ENCODE results near the gene SLC9A9. TPM values are rescaled to one million over a fixed set of nuclear protein-coding genes. Genes with fewer than 3 reads are reported as not detected.

Gene SLC9A9
- total RNA-seq, 2 experiments from 2014 or later: 12.2 TPM

DNA sequence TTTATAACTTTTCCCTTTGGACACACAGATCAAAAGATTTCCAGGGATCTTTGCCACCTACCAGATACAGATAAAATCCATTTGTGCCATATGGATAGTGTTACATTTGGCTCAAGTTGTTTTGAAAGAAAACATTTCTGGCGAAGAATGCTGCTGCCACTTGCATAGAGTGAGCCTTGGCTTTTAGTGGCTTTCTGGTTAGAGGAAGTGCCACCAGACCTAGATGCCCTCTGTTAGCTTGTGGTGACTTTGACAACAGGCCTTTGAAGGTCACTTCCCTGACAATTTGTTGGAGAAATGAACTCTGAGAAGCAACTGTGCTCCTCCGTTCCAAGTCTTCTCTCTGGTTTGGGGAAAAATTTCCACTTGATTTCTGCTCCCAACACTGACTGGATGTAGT is 570.7 kb downstream of the SLC9A9 start:
- intact Hi-C loops (cut with DNase I, micrococcal nuclease): no loop called here

DNA sequence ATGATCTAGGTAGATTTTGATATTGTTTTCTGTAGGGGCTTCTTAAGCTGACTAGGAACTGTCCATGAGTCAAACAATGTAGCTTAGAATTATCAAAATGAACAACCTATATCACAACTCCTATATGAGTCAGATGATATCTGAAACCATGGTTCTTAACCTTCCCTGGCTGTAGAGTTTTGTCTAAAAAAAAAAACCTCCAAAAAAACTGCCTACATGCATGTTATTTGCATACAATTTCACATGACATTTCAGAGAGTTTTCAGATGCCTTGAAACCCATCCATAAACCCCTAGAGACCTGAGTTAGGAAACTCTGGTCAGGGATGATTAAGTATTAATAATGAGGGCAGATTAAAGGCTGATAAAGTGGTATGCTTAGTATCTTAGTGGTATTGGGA is 571.7 kb downstream of the SLC9A9 start:
- no peaks in the 10 kb centered on the region for H3K27me3 Mint-ChIP-seq
- H3K27ac ChIP-seq (ENCODE audit: low read depth in 1 of 2, low read length in 2 of 2): no peak overlapping the region
- no peak overlapping the region for H3K4me3 ChIP-seq (ENCODE audit: low read length)
- H3K9me3 Mint-ChIP-seq: no peaks in the 10 kb centered on the region
- no peak overlapping the region for H3K4me3 Mint-ChIP-seq
- H3K4me1 ChIP-seq (ENCODE audit: insufficient read depth, low read length): no peaks in the 10 kb centered on the region
- DNase-seq (no peak), ATAC-seq (ENCODE audit: poor library complexity) (no peak)
- intact Hi-C loops (cut with DNase I, micrococcal nuclease): no loop called here
- TF ChIP-seq, protein P1, sequence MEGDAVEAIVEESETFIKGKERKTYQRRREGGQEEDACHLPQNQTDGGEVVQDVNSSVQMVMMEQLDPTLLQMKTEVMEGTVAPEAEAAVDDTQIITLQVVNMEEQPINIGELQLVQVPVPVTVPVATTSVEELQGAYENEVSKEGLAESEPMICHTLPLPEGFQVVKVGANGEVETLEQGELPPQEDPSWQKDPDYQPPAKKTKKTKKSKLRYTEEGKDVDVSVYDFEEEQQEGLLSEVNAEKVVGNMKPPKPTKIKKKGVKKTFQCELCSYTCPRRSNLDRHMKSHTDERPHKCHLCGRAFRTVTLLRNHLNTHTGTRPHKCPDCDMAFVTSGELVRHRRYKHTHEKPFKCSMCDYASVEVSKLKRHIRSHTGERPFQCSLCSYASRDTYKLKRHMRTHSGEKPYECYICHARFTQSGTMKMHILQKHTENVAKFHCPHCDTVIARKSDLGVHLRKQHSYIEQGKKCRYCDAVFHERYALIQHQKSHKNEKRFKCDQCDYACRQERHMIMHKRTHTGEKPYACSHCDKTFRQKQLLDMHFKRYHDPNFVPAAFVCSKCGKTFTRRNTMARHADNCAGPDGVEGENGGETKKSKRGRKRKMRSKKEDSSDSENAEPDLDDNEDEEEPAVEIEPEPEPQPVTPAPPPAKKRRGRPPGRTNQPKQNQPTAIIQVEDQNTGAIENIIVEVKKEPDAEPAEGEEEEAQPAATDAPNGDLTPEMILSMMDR (IDR thresholded peaks at IDR 0.05): no peak
- H3K27ac Mint-ChIP-seq: no peak overlapping the region
- no peaks in the 10 kb centered on the region for H3K36me3 ChIP-seq (ENCODE audit: insufficient read depth, low read length)
- H3K4me1 Mint-ChIP-seq (ENCODE audit: low read depth): peaks cover 29% of the 10 kb centered on the region
- no peaks in the 10 kb centered on the region for H3K36me3 Mint-ChIP-seq (ENCODE audit: low read depth)
- ChIA-PET POLR2A (no interaction called here), CTCF (no interaction called here)
- H3K27me3 ChIP-seq (ENCODE audit: control insufficient read depth in 1 of 2, insufficient read depth in 2 of 2, low read length in 2 of 2): no peaks in the 10 kb centered on the region
- peaks cover 0 to 8% of the 10 kb centered on the region in 2 experiments for H3K9me3 ChIP-seq (ENCODE audit: control insufficient read depth in 1 of 2, insufficient read depth in 1 of 2, low read length in 2 of 2)

More for the DNA sequence above, 570.7 kb downstream of the SLC9A9 start:
- H3K36me3 Mint-ChIP-seq (ENCODE audit: low read depth): no peaks in the 10 kb centered on the region
- H3K27me3 Mint-ChIP-seq: no peaks in the 10 kb centered on the region
- CTCF ChIA-PET: no interaction called here
- H3K27ac Mint-ChIP-seq: no peak overlapping the region
- H3K4me1 Mint-ChIP-seq (ENCODE audit: low read depth): peaks cover 37% of the 10 kb centered on the region
- no peak for DNase-seq
- Histone ChIP-seq H3K27me3 (ENCODE audit: control insufficient read depth in 1 of 2, insufficient read depth in 2 of 2, low read length in 2 of 2) (no peaks in the 10 kb centered on the region), H3K4me3 (ENCODE audit: low read length) (no peak overlapping the region), H3K4me1 (ENCODE audit: insufficient read depth, low read length) (no peaks in the 10 kb centered on the region), H3K27ac (ENCODE audit: low read depth in 1 of 2, low read length in 2 of 2) (no peak overlapping the region), H3K9me3 (ENCODE audit: control insufficient read depth in 1 of 2, insufficient read depth in 1 of 2, low read length in 2 of 2) (peaks cover 0 to 8% of the 10 kb centered on the region in 2 experiments), H3K36me3 (ENCODE audit: insufficient read depth, low read length) (no peaks in the 10 kb centered on the region)
- POLR2A ChIA-PET: no interaction called here
- H3K4me3 Mint-ChIP-seq: no peak overlapping the region
- no peak for ATAC-seq (ENCODE audit: poor library complexity)
- TF ChIP-seq, protein P1 (IDR thresholded peaks at IDR 0.05): no peak
- no peaks in the 10 kb centered on the region for H3K9me3 Mint-ChIP-seq

DNA sequence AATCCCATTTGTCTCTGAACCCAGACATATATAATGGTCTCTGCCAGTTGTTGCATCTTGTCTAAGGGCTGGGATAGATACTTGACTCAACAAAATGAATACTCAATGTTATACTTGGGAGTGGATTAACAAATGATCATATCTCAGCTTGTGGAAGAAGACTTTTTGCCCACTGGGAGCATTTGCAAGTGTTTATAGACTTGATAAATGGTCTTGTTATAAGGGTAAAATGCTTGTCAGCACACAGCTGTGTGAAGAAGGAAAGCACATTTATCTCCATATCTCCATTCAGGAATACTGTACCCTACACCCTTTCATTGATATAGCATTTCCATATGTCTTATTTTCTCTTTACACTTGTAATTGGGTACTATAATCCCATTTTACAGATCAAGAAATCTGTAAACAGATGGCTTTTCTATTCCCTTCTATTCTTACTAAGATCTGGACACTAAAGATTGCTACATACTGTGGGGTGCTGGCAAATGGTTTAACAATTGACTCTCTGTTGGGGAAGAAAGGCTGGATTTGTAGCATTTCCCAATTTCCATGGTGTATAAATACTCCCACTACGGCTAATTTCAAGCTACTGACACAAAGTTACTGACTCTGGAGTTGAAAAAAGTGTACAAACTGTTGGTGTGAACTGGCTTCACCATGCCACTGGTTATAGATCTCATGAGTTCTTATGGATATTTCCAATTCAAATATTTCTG is 574.1 kb downstream of the SLC9A9 start:
- ChIA-PET CTCF (no interaction called here), POLR2A (no interaction called here)
- Histone ChIP-seq H3K27ac (ENCODE audit: low read depth in 1 of 2, low read length in 2 of 2) (no peak overlapping the region), H3K4me1 (ENCODE audit: insufficient read depth, low read length) (no peaks in the 10 kb centered on the region), H3K36me3 (ENCODE audit: insufficient read depth, low read length) (no peaks in the 10 kb centered on the region), H3K4me3 (ENCODE audit: low read length) (no peak overlapping the region), H3K27me3 (ENCODE audit: control insufficient read depth in 1 of 2, insufficient read depth in 2 of 2, low read length in 2 of 2) (no peaks in the 10 kb centered on the region), H3K9me3 (ENCODE audit: control insufficient read depth in 1 of 2, insufficient read depth in 1 of 2, low read length in 2 of 2) (no peaks in the 10 kb centered on the region)
- intact Hi-C loops (cut with DNase I, micrococcal nuclease): no loop called here
- peaks cover 1% of the 10 kb centered on the region for H3K36me3 Mint-ChIP-seq (ENCODE audit: low read depth)
- H3K9me3 Mint-ChIP-seq: no peaks in the 10 kb centered on the region
- TF ChIP-seq, protein P1 (IDR thresholded peaks at IDR 0.05): no peak
- no peaks in the 10 kb centered on the region for H3K27me3 Mint-ChIP-seq
- no peak for ATAC-seq (ENCODE audit: poor library complexity)
- H3K27ac Mint-ChIP-seq: no peak overlapping the region
- peaks cover 28% of the 10 kb centered on the region for H3K4me1 Mint-ChIP-seq (ENCODE audit: low read depth)
- H3K4me3 Mint-ChIP-seq: no peak overlapping the region
- no peak for DNase-seq

All from CD4-positive, alpha-beta T cell (primary cell).